Cardiac muscle cell (in vitro differentiated cells and primary cell): ENCODE data around the gene PAPLN. TPM values are rescaled to one million over a fixed set of nuclear protein-coding genes. Genes with fewer than 3 reads are reported as not detected.

Experiments used
- DNase-seq, 2 donors: peaks; one replicate each; pipeline versions ENCODE4 v3.0.0 to v3.0.0-alpha.2; 2010 to 2017; ENCODE audit warnings: low read depth in 1 of 2, low spot score in 1 of 2
- H3K27ac ChIP-seq: fragments of 200-600 bp; sonication (generic); 2 replicates; pipeline ENCODE4 v1.5.1; 2016
- H3K27me3 ChIP-seq: fragments of 200-600 bp; sonication (generic); 2 replicates; pipeline ENCODE4 v1.6.0; 2016; ENCODE audit warnings: control low read depth
- H3K36me3 ChIP-seq: fragments of 200-600 bp; sonication (generic); 2 replicates; pipeline ENCODE4 v1.5.1; 2016; ENCODE audit warnings: control low read depth
- H3K4me1 ChIP-seq: fragments of 200-600 bp; sonication (generic); 2 replicates; pipeline ENCODE4 v1.8.1; 2017; ENCODE audit warnings: low read depth, mild to moderate bottlenecking, mixed run types
- H3K4me3 ChIP-seq: fragments of 200-600 bp; sonication (generic); 2 replicates; pipeline ENCODE4 v1.5.1; 2016; ENCODE audit warnings: mild to moderate bottlenecking
- H3K9me3 ChIP-seq: fragments of 200-600 bp; sonication (generic); 2 replicates; pipeline ENCODE4 v1.5.1; 2017; ENCODE audit warnings: low read depth, mild to moderate bottlenecking, control low read depth
- CTCF ChIP-seq: IDR thresholded peaks from 2 replicates; pipeline ENCODE4 v1.5.1; 2012; ENCODE audit warnings: low read depth, mild to moderate bottlenecking, low read length
- polyA plus RNA-seq: library from polyadenylated mRNA; unstranded; fragments of >200 nt; fragmentation: Nextera tagmentation; extraction: Ambion mirVana; gene quantifications from 2 replicates; pipeline ENCODE4 v1.2.1, GENCODE V29; 2016
- total RNA-seq: library from RNA; depleted of rRNA; stranded (reverse); fragments of >200 nt; gene quantifications from 2 replicates; pipeline ENCODE4 v1.2.3, GENCODE V29; 2016

PAPLN gene
- total and polyA plus RNA-seq, 2 experiments from 2014 or later: 1.7 to 4.2 TPM

- Histone ChIP-seq H3K4me1 (no peaks in the 10 kb centered on the region), H3K27ac (no peak overlapping the region)
- DNase-seq: no peak
Observed at GRCh38 chr14:73287071-73287470, 49.8 kb downstream of the PAPLN start.

GRCh38 chr14:73289308-73289707 is 52.0 kb downstream of the PAPLN start:
- no peak for TF ChIP-seq CTCF
- Histone ChIP-seq H3K27ac (no peak overlapping the region), H3K27me3 (no peaks in the 10 kb centered on the region), H3K4me3 (no peak overlapping the region), H3K9me3 (no peaks in the 10 kb centered on the region), H3K4me1 (no peaks in the 10 kb centered on the region), H3K36me3 (peaks cover 38% of the 10 kb centered on the region)
- no peak for DNase-seq

More at GRCh38 chr14:73287071-73287470, 49.8 kb downstream of the PAPLN start:
- no peak for TF ChIP-seq CTCF
- Histone ChIP-seq H3K27me3 (no peaks in the 10 kb centered on the region), H3K9me3 (no peaks in the 10 kb centered on the region), H3K4me3 (no peak overlapping the region), H3K36me3 (peaks cover 44% of the 10 kb centered on the region)

- Histone ChIP-seq H3K4me1 (no peaks in the 10 kb centered on the region), H3K9me3 (no peaks in the 10 kb centered on the region), H3K36me3 (peaks cover 35% of the 10 kb centered on the region), H3K27me3 (no peaks in the 10 kb centered on the region), H3K27ac (no peak overlapping the region), H3K4me3 (no peak overlapping the region)
- no peak for TF ChIP-seq CTCF
- no peak for DNase-seq
Observed at GRCh38 chr14:73289729-73290128, 52.4 kb downstream of the PAPLN start.

- Histone ChIP-seq H3K27ac (peak overlapping the region; percentile 10), H3K9me3 (no peaks in the 10 kb centered on the region), H3K36me3 (peaks cover 30% of the 10 kb centered on the region), H3K4me1 (no peaks in the 10 kb centered on the region), H3K4me3 (no peak overlapping the region), H3K27me3 (no peaks in the 10 kb centered on the region)
- TF ChIP-seq CTCF: no peak
- DNase-seq: no peak
Observed at GRCh38 chr14:73290279-73290678, 53.0 kb downstream of the PAPLN start.

- peaks cover 19% of the 10 kb centered on the region for H3K36me3 ChIP-seq
- H3K4me1 ChIP-seq: no peaks in the 10 kb centered on the region
- no peak overlapping the region for H3K4me3 ChIP-seq
- no peak for DNase-seq
- H3K9me3 ChIP-seq: no peaks in the 10 kb centered on the region
- no peaks in the 10 kb centered on the region for H3K27me3 ChIP-seq
- H3K27ac ChIP-seq: no peak overlapping the region
- no peak for TF ChIP-seq CTCF
Observed at GRCh38 chr14:73293782-73294781, 56.8 kb downstream of the PAPLN start.
